Endothelial cell (in vitro differentiated cells): ENCODE data around the gene B3GAT1. TPM values are rescaled to one million over a fixed set of nuclear protein-coding genes. Genes with fewer than 3 reads are reported as not detected.
A peak's percentile ranks its signal among the peaks of the same experiment; 100 is the strongest.

Experiments used
- DNase-seq: peaks from one replicate; pipeline ENCODE4 v3.0.0; 2021; ENCODE audit warnings: low spot score
- H3K27ac Mint-ChIP-seq: one replicate; pipeline ENCODE4 v1.8.0; 2021; ENCODE audit warnings: mixed read lengths, inconsistent platforms; ENCODE audit not compliant: unreplicated experiment
- H3K27me3 Mint-ChIP-seq: one replicate; pipeline ENCODE4 v1.8.0; 2021; ENCODE audit warnings: mild to moderate bottlenecking, moderate library complexity, mixed read lengths, inconsistent platforms; ENCODE audit not compliant: unreplicated experiment
- H3K36me3 Mint-ChIP-seq: one replicate; pipeline ENCODE4 v1.8.0; 2021; ENCODE audit warnings: mild to moderate bottlenecking, low read depth, mixed read lengths, inconsistent platforms; ENCODE audit not compliant: unreplicated experiment
- H3K4me1 Mint-ChIP-seq: one replicate; pipeline ENCODE4 v1.8.0; 2021; ENCODE audit warnings: mild to moderate bottlenecking, mixed read lengths, inconsistent platforms; ENCODE audit not compliant: unreplicated experiment
- H3K4me3 Mint-ChIP-seq: one replicate; pipeline ENCODE4 v1.8.0; 2021; ENCODE audit warnings: mild to moderate bottlenecking, mixed read lengths, inconsistent platforms; ENCODE audit not compliant: unreplicated experiment
- H3K9me3 Mint-ChIP-seq: one replicate; pipeline ENCODE4 v1.8.0; 2021; ENCODE audit warnings: mixed read lengths, inconsistent platforms; ENCODE audit not compliant: unreplicated experiment
- total RNA-seq: library from RNA; stranded (reverse); fragmentation: NEBNext Ultra II Directional; extraction: Animal tissue kit (Norgen Biotek cat#: 25700); gene quantifications from one replicate; pipeline ENCODE4 v1.2.1, GENCODE V29; 2021; ENCODE audit not compliant: unreplicated experiment
- TF ChIP-seq, protein P1 (sequence below): fragments of 200-600 bp; sonication (generic); IDR thresholded peaks from one replicate; pipeline ENCODE4 v1.5.0; 2021; ENCODE audit warnings: antibody characterized with exemption; ENCODE audit not compliant: unreplicated experiment

B3GAT1 gene
- total RNA-seq, 1 donor from 2014 or later = 18.2 TPM

GRCh38 chr11:134374171-134374570 lies 37.9 kb downstream of the B3GAT1 start:
- Mint-ChIP-seq H3K4me3 (no peak overlapping the region), H3K27ac (no peak overlapping the region), H3K27me3 (peaks cover 10% of the 10 kb centered on the region), H3K36me3 (peaks cover 4% of the 10 kb centered on the region), H3K9me3 (no peaks in the 10 kb centered on the region), H3K4me1 (no peaks in the 10 kb centered on the region)
- no peak for DNase-seq
- TF ChIP-seq, protein P1, sequence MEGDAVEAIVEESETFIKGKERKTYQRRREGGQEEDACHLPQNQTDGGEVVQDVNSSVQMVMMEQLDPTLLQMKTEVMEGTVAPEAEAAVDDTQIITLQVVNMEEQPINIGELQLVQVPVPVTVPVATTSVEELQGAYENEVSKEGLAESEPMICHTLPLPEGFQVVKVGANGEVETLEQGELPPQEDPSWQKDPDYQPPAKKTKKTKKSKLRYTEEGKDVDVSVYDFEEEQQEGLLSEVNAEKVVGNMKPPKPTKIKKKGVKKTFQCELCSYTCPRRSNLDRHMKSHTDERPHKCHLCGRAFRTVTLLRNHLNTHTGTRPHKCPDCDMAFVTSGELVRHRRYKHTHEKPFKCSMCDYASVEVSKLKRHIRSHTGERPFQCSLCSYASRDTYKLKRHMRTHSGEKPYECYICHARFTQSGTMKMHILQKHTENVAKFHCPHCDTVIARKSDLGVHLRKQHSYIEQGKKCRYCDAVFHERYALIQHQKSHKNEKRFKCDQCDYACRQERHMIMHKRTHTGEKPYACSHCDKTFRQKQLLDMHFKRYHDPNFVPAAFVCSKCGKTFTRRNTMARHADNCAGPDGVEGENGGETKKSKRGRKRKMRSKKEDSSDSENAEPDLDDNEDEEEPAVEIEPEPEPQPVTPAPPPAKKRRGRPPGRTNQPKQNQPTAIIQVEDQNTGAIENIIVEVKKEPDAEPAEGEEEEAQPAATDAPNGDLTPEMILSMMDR = no peak

DNA sequence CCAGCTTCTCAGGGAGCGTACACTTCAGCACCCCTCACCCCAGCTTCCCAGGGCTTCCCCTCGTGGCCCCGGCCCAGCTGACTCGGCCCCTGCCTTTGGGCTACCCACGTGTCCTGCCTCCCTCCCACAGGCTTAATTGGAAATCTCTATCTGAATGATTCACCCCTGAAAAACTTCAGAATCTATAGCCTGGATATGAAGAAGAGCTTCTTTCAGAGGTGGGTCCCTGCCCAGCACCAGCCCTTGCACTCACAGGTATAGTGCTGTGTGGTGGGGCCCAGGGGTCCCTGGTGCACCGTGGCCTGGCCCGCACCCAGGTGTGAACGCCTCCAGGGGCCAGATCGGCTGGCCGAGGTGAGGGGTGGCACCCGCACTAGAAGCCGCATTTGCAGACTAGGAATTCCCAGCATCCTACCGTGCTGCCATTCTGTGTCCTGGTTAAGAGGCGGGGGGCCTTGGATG lies 38.4 kb downstream of the B3GAT1 start:
- Mint-ChIP-seq H3K9me3 (no peaks in the 10 kb centered on the region), H3K27ac (no peak overlapping the region), H3K4me1 (no peaks in the 10 kb centered on the region), H3K36me3 (peaks cover 4% of the 10 kb centered on the region), H3K27me3 (peaks cover 10% of the 10 kb centered on the region), H3K4me3 (no peak overlapping the region)
- TF ChIP-seq, protein P1 = no peak
- no peak for DNase-seq

GRCh38 chr11:134372961-134373360 lies 39.1 kb downstream of the B3GAT1 start:
- no peaks in the 10 kb centered on the region for H3K9me3 Mint-ChIP-seq
- H3K36me3 Mint-ChIP-seq = peaks cover 4% of the 10 kb centered on the region
- TF ChIP-seq, protein P1 = no peak
- DNase-seq = no peak
- H3K4me1 Mint-ChIP-seq = no peaks in the 10 kb centered on the region
- H3K27me3 Mint-ChIP-seq = peaks cover 10% of the 10 kb centered on the region
- no peak overlapping the region for H3K27ac Mint-ChIP-seq
- no peak overlapping the region for H3K4me3 Mint-ChIP-seq

DNA sequence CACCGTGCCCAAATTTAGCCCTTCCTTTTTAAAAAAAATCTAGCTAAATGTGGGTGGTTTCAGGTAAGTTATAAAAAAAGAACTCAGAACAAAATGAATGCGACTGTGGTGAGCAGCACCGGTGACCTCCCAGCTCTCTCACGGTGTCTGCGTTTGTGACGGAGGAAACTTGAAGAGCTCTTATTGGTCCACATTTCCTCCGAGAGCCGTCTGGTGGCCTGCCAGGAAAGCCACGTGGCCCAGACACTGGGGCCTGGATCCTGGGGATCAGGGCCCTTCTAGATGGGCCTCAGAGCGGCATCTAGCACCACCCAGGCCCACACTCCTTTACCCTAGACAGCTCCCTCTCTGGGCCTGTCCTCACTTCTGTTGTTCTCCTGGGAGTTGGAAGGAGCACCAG lies 39.5 kb downstream of the B3GAT1 start:
- no peak for DNase-seq
- no peaks in the 10 kb centered on the region for H3K9me3 Mint-ChIP-seq
- H3K27ac Mint-ChIP-seq = no peak overlapping the region
- H3K4me3 Mint-ChIP-seq = no peak overlapping the region
- peaks cover 2% of the 10 kb centered on the region for H3K36me3 Mint-ChIP-seq
- no peaks in the 10 kb centered on the region for H3K4me1 Mint-ChIP-seq
- TF ChIP-seq, protein P1 = no peak
- H3K27me3 Mint-ChIP-seq = peaks cover 10% of the 10 kb centered on the region

GRCh38 chr11:134371436-134372185 lies 40.4 kb downstream of the B3GAT1 start:
- H3K4me1 Mint-ChIP-seq = no peaks in the 10 kb centered on the region
- TF ChIP-seq, protein P1 = no peak
- no peak for DNase-seq
- H3K9me3 Mint-ChIP-seq = no peaks in the 10 kb centered on the region
- H3K36me3 Mint-ChIP-seq = no peaks in the 10 kb centered on the region
- peak overlapping the region; percentile 28 for H3K4me3 Mint-ChIP-seq
- peaks cover 11% of the 10 kb centered on the region for H3K27me3 Mint-ChIP-seq
- no peak overlapping the region for H3K27ac Mint-ChIP-seq
